ENCODE data around the gene PRKAA2. TPM values are rescaled to one million over a fixed set of nuclear protein-coding genes. Genes with fewer than 3 reads are reported as not detected.

Gene PRKAA2
- polyA plus RNA-seq, 6 donors from 2014 or later, result not detected

- Mint-ChIP-seq H3K27me3 (peaks cover 14 to 21% (median 19%) of the 10 kb centered on the region in 3 donors), H3K27ac (no peak overlapping the region), H3K4me3 (no peak overlapping the region), H3K4me1 (no peaks in the 10 kb centered on the region), H3K9me3 (no peaks in the 10 kb centered on the region), H3K36me3 (no peaks in the 10 kb centered on the region)
- ATAC-seq (ENCODE audit: low read depth in 2 of 2) (no peak), DNase-seq (no peak)
Measured at GRCh38 chr1:56665384-56665783, 20.3 kb downstream of the PRKAA2 start.

- no peak for ATAC-seq (ENCODE audit: low read depth in 2 of 2)
- Mint-ChIP-seq H3K27ac (no peak overlapping the region), H3K27me3 (peaks cover 15 to 21% (median 19%) of the 10 kb centered on the region in 3 donors), H3K4me3 (no peak overlapping the region), H3K9me3 (no peaks in the 10 kb centered on the region), H3K4me1 (no peaks in the 10 kb centered on the region), H3K36me3 (no peaks in the 10 kb centered on the region)
- DNase-seq, result no peak
Measured at GRCh38 chr1:56666112-56666608, 21.0 kb downstream of the PRKAA2 start.

GRCh38 chr1:56670350-56670749 is 25.2 kb downstream of the PRKAA2 start:
- H3K27ac Mint-ChIP-seq, result no peak overlapping the region
- H3K4me1 Mint-ChIP-seq, result no peaks in the 10 kb centered on the region
- H3K9me3 Mint-ChIP-seq, result no peaks in the 10 kb centered on the region
- H3K36me3 Mint-ChIP-seq, result no peaks in the 10 kb centered on the region
- no peak overlapping the region for H3K4me3 Mint-ChIP-seq
- no peak for DNase-seq
- no peak for ATAC-seq (ENCODE audit: low read depth in 2 of 2)
- peaks cover 21 to 39% (median 25%) of the 10 kb centered on the region in 3 donors for H3K27me3 Mint-ChIP-seq

GRCh38 chr1:56671085-56671484 is 26.0 kb downstream of the PRKAA2 start:
- Mint-ChIP-seq H3K36me3 (no peaks in the 10 kb centered on the region), H3K4me1 (no peaks in the 10 kb centered on the region), H3K4me3 (peak overlapping the region in 1 of 8 donors; percentile 48), H3K27me3 (peaks cover 19 to 34% (median 20%) of the 10 kb centered on the region in 3 donors), H3K9me3 (no peaks in the 10 kb centered on the region), H3K27ac (no peak overlapping the region)
- DNase-seq (no peak), ATAC-seq (ENCODE audit: low read depth in 2 of 2) (no peak)

- no peak overlapping the region for H3K27ac Mint-ChIP-seq
- H3K36me3 Mint-ChIP-seq, result no peaks in the 10 kb centered on the region
- H3K4me1 Mint-ChIP-seq, result no peaks in the 10 kb centered on the region
- peaks cover 15 to 30% (median 16%) of the 10 kb centered on the region in 3 donors for H3K27me3 Mint-ChIP-seq
- no peak for DNase-seq
- no peak for ATAC-seq (ENCODE audit: low read depth in 2 of 2)
- H3K9me3 Mint-ChIP-seq, result no peaks in the 10 kb centered on the region
- no peak overlapping the region for H3K4me3 Mint-ChIP-seq
Measured at GRCh38 chr1:56671542-56671941, 26.4 kb downstream of the PRKAA2 start.

- H3K4me3 Mint-ChIP-seq, result no peak overlapping the region
- ATAC-seq (ENCODE audit: low read depth in 2 of 2), result no peak
Measured at GRCh38 chr1:56672579-56672978, 27.5 kb downstream of the PRKAA2 start.

DNA sequence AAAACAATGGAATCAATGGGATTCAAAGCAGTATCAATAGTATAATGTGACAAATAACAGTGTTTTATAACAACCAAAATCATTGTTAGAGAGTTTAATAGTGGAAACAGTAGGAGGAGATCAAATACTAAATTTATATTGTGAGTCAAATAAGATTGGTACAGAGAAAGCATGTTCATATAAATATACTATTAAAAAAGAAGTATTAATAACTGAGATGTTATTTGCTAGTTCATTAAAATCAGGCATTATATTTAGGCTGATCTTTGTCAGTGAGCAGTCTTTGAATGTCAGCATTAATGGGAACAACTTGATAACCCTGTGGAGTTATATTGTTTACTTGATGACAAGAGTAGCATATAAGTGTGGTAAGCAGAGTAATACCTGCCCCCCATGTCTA is 30.6 kb downstream of the PRKAA2 start:
- H3K4me1 Mint-ChIP-seq, result no peaks in the 10 kb centered on the region
- H3K36me3 Mint-ChIP-seq, result no peaks in the 10 kb centered on the region
- no peak for DNase-seq
- H3K27me3 Mint-ChIP-seq, result peaks cover 8 to 20% (median 12%) of the 10 kb centered on the region in 3 donors
- H3K9me3 Mint-ChIP-seq, result peaks cover 0 to 4% (median 0%) of the 10 kb centered on the region in 7 donors
- H3K4me3 Mint-ChIP-seq, result no peak overlapping the region
- no peak overlapping the region for H3K27ac Mint-ChIP-seq
- ATAC-seq (ENCODE audit: low read depth in 2 of 2), result no peak

More at GRCh38 chr1:56672579-56672978, 27.5 kb downstream of the PRKAA2 start:
- Mint-ChIP-seq H3K4me1 (no peaks in the 10 kb centered on the region), H3K27me3 (peaks cover 14 to 25% (median 16%) of the 10 kb centered on the region in 3 donors), H3K9me3 (no peaks in the 10 kb centered on the region), H3K27ac (peak overlapping the region in 1 of 6 donors; percentile 15), H3K36me3 (no peaks in the 10 kb centered on the region)
- no peak for DNase-seq

- Mint-ChIP-seq H3K4me1 (no peaks in the 10 kb centered on the region), H3K36me3 (no peaks in the 10 kb centered on the region), H3K4me3 (no peak overlapping the region), H3K27ac (no peak overlapping the region), H3K27me3 (peaks cover 4 to 20% (median 12%) of the 10 kb centered on the region in 3 donors), H3K9me3 (peaks cover 0 to 4% (median 1%) of the 10 kb centered on the region in 7 donors)
- no peak for ATAC-seq (ENCODE audit: low read depth in 2 of 2)
- DNase-seq, result no peak
Measured at GRCh38 chr1:56676571-56677035, 31.5 kb downstream of the PRKAA2 start.

DNA sequence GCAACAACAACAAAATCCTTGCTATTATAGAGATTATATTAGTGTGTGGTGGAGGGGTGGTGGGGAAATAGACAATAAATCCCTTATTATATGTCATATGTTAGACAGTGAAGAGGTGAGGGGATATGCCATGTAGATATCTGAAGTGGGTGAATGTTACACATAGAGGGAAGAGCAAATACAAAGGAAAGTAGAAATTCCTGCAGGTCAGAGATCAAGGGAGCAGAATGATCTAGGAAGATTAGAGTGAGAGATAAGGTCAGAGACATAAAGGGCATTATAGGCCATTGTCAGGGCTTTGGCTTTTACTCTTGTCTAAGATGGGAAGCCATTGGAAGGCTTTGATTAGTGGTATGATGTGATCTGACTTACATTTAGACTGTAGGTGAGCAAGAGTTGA is 38.5 kb downstream of the PRKAA2 start:
- Mint-ChIP-seq H3K9me3 (peaks cover 0 to 5% (median 2%) of the 10 kb centered on the region in 7 donors), H3K4me1 (no peaks in the 10 kb centered on the region), H3K36me3 (no peaks in the 10 kb centered on the region), H3K27me3 (peaks cover 0 to 3% (median 0%) of the 10 kb centered on the region in 3 donors), H3K4me3 (no peak overlapping the region), H3K27ac (no peak overlapping the region)
- ATAC-seq (ENCODE audit: low read depth in 2 of 2) (no peak), DNase-seq (no peak)

DNA sequence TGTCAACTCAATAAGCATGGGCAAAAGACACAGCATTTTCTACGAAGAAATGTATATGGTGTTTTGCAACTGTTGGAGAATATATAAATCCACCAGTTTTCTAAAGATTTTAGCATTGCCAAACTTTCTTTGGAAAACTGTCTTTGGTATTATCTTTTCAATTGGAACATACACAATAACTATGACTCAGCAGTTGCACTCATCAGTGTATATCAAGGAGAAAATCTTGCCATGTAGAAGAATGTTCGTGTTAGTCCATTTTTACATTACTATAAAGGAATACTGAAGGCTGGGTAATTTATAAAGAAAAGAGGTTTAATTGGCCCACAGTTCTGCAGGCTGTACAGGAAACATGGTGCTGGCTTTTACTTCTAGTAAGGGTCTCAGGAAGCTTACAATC is 41.1 kb downstream of the PRKAA2 start:
- Mint-ChIP-seq H3K36me3 (no peaks in the 10 kb centered on the region), H3K4me3 (no peak overlapping the region), H3K9me3 (peaks cover 0 to 4% (median 0%) of the 10 kb centered on the region in 7 donors), H3K27ac (no peak overlapping the region), H3K4me1 (no peaks in the 10 kb centered on the region), H3K27me3 (peaks cover 0 to 11% (median 6%) of the 10 kb centered on the region in 3 donors)
- DNase-seq, result no peak
- ATAC-seq (ENCODE audit: low read depth in 2 of 2), result no peak

GRCh38 chr1:56688522-56689026 is 43.5 kb downstream of the PRKAA2 start:
- no peaks in the 10 kb centered on the region for H3K4me1 Mint-ChIP-seq
- no peak overlapping the region for H3K27ac Mint-ChIP-seq
- no peak overlapping the region for H3K4me3 Mint-ChIP-seq
- ATAC-seq (ENCODE audit: low read depth in 2 of 2) (no peak), DNase-seq (no peak)
- H3K36me3 Mint-ChIP-seq, result no peaks in the 10 kb centered on the region
- peaks cover 0 to 11% (median 6%) of the 10 kb centered on the region in 3 donors for H3K27me3 Mint-ChIP-seq
- peaks cover 0 to 4% (median 0%) of the 10 kb centered on the region in 7 donors for H3K9me3 Mint-ChIP-seq

GRCh38 chr1:56696663-56697062 is 51.5 kb downstream of the PRKAA2 start:
- no peak overlapping the region for H3K27ac Mint-ChIP-seq
- DNase-seq, result no peak
- H3K4me3 Mint-ChIP-seq, result no peak overlapping the region
- H3K4me1 Mint-ChIP-seq, result no peaks in the 10 kb centered on the region
- peaks cover 0 to 18% (median 8%) of the 10 kb centered on the region in 7 donors for H3K9me3 Mint-ChIP-seq
- peaks cover 12 to 17% (median 17%) of the 10 kb centered on the region in 3 donors for H3K27me3 Mint-ChIP-seq
- no peaks in the 10 kb centered on the region for H3K36me3 Mint-ChIP-seq
- no peak for ATAC-seq (ENCODE audit: low read depth in 2 of 2)

- peaks cover 0 to 23% (median 8%) of the 10 kb centered on the region in 7 donors for H3K9me3 Mint-ChIP-seq
- peaks cover 16 to 33% (median 26%) of the 10 kb centered on the region in 3 donors for H3K27me3 Mint-ChIP-seq
- DNase-seq (no peak), ATAC-seq (ENCODE audit: low read depth in 2 of 2) (no peak)
- H3K27ac Mint-ChIP-seq, result no peak overlapping the region
- no peak overlapping the region for H3K4me3 Mint-ChIP-seq
- H3K36me3 Mint-ChIP-seq, result no peaks in the 10 kb centered on the region
- H3K4me1 Mint-ChIP-seq, result no peaks in the 10 kb centered on the region
Measured at GRCh38 chr1:56703747-56704146, 58.6 kb downstream of the PRKAA2 start.

GRCh38 chr1:56707379-56707778 is 62.3 kb downstream of the PRKAA2 start:
- no peak for DNase-seq
- H3K27me3 Mint-ChIP-seq, result peaks cover 16 to 32% (median 30%) of the 10 kb centered on the region in 3 donors
- H3K4me3 Mint-ChIP-seq, result no peak overlapping the region
- H3K36me3 Mint-ChIP-seq, result no peaks in the 10 kb centered on the region
- H3K4me1 Mint-ChIP-seq, result no peaks in the 10 kb centered on the region
- ATAC-seq (ENCODE audit: low read depth in 2 of 2), result no peak
- peaks cover 0 to 5% (median 0%) of the 10 kb centered on the region in 7 donors for H3K9me3 Mint-ChIP-seq
- H3K27ac Mint-ChIP-seq, result no peak overlapping the region
